ENCODE data around the gene TKFC.
A peak's percentile ranks its signal among the peaks of the same experiment; 100 is the strongest.

Gene TKFC

GRCh38 chr11:61303725-61304124 lies 29.3 kb upstream of the TKFC start:
- H3K4me1 Mint-ChIP-seq (ENCODE audit: low read depth): peaks cover 15% of the 10 kb centered on the region
- H3K9me3 Mint-ChIP-seq: no peaks in the 10 kb centered on the region
- no peaks in the 10 kb centered on the region for H3K36me3 Mint-ChIP-seq (ENCODE audit: low read depth)
- no peaks in the 10 kb centered on the region for H3K27me3 Mint-ChIP-seq
- DNase-seq: no peak
- H3K4me3 Mint-ChIP-seq: no peak overlapping the region
- H3K27ac Mint-ChIP-seq: no peak overlapping the region

DNA sequence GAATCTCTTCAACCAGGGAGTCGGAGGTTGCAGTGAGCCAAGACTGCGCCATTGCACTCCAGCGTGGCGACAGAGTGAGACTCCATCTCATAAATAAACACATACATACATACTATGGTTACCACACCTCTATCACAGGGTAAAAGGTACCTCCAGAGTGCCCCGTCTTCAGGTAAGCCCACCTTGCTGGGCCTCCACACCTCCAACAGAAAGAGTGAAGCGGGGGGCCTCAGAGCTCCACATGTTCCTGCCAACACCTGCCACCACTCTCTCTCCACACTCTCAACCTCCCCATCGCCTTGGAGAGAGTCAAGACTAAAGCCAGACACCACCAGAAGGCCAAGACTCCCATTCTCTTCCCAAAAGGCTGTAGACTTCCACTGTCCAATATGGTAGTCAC lies 27.6 kb upstream of the TKFC start:
- no peaks in the 10 kb centered on the region for H3K36me3 Mint-ChIP-seq (ENCODE audit: low read depth)
- no peaks in the 10 kb centered on the region for H3K27me3 Mint-ChIP-seq
- no peak for DNase-seq
- H3K4me1 Mint-ChIP-seq (ENCODE audit: low read depth): peaks cover 9% of the 10 kb centered on the region
- H3K4me3 Mint-ChIP-seq: no peak overlapping the region
- no peak overlapping the region for H3K27ac Mint-ChIP-seq
- no peaks in the 10 kb centered on the region for H3K9me3 Mint-ChIP-seq

- no peak for DNase-seq
- Mint-ChIP-seq H3K4me3 (no peak overlapping the region), H3K9me3 (no peaks in the 10 kb centered on the region), H3K27me3 (no peaks in the 10 kb centered on the region), H3K27ac (no peak overlapping the region), H3K4me1 (ENCODE audit: low read depth) (peaks cover 7% of the 10 kb centered on the region), H3K36me3 (ENCODE audit: low read depth) (no peaks in the 10 kb centered on the region)
These were observed 26.8 kb upstream of the TKFC start for GRCh38 chr11:61306221-61306620.

- no peak for DNase-seq
- H3K9me3 Mint-ChIP-seq: no peaks in the 10 kb centered on the region
- no peaks in the 10 kb centered on the region for H3K27me3 Mint-ChIP-seq
- peaks cover 7% of the 10 kb centered on the region for H3K4me1 Mint-ChIP-seq (ENCODE audit: low read depth)
- no peaks in the 10 kb centered on the region for H3K36me3 Mint-ChIP-seq (ENCODE audit: low read depth)
- H3K27ac Mint-ChIP-seq: no peak overlapping the region
- no peak overlapping the region for H3K4me3 Mint-ChIP-seq
These were observed 25.7 kb upstream of the TKFC start for GRCh38 chr11:61307354-61307753.

DNA sequence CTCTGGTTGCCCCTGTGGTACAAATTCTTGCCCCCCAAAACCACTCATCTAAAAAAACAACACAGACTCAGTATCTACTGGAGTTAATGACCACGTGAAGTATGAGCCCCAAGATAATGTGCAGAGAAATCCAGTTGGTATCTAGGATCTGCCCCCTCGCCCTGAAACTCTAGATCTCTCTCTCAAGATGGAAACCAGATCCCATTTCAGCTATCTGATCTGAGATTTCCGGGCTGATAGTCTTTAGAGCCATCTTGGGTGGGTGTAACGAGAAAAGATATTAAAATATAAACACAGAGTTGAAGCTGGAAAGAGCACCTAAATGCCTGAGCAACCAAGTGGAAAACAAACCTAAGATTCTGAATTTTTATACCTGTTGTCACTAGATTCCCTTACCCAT lies 23.9 kb upstream of the TKFC start:
- H3K36me3 Mint-ChIP-seq (ENCODE audit: low read depth): no peaks in the 10 kb centered on the region
- DNase-seq: no peak
- H3K4me3 Mint-ChIP-seq: no peak overlapping the region
- H3K9me3 Mint-ChIP-seq: no peaks in the 10 kb centered on the region
- no peaks in the 10 kb centered on the region for H3K27me3 Mint-ChIP-seq
- peaks cover 7% of the 10 kb centered on the region for H3K4me1 Mint-ChIP-seq (ENCODE audit: low read depth)
- H3K27ac Mint-ChIP-seq: no peak overlapping the region

GRCh38 chr11:61309739-61310138 lies 23.3 kb upstream of the TKFC start:
- no peaks in the 10 kb centered on the region for H3K36me3 Mint-ChIP-seq (ENCODE audit: low read depth)
- no peak for DNase-seq
- no peak overlapping the region for H3K4me3 Mint-ChIP-seq
- H3K27ac Mint-ChIP-seq: no peak overlapping the region
- no peaks in the 10 kb centered on the region for H3K27me3 Mint-ChIP-seq
- H3K9me3 Mint-ChIP-seq: no peaks in the 10 kb centered on the region
- H3K4me1 Mint-ChIP-seq (ENCODE audit: low read depth): peaks cover 7% of the 10 kb centered on the region

- Mint-ChIP-seq H3K36me3 (ENCODE audit: low read depth) (peaks cover 6% of the 10 kb centered on the region), H3K27me3 (no peaks in the 10 kb centered on the region), H3K4me3 (no peak overlapping the region), H3K9me3 (no peaks in the 10 kb centered on the region), H3K27ac (no peak overlapping the region), H3K4me1 (ENCODE audit: low read depth) (peaks cover 7% of the 10 kb centered on the region)
- no peak for DNase-seq
These were observed 22.3 kb upstream of the TKFC start for GRCh38 chr11:61310749-61311148.

- no peak for DNase-seq
- Mint-ChIP-seq H3K9me3 (no peaks in the 10 kb centered on the region), H3K4me3 (no peak overlapping the region), H3K4me1 (ENCODE audit: low read depth) (peaks cover 3% of the 10 kb centered on the region), H3K27me3 (no peaks in the 10 kb centered on the region), H3K27ac (peak overlapping the region; percentile 2), H3K36me3 (ENCODE audit: low read depth) (peaks cover 42% of the 10 kb centered on the region)
These were observed 17.8 kb upstream of the TKFC start for GRCh38 chr11:61315260-61315659.

GRCh38 chr11:61325649-61326414 lies 7.2 kb upstream of the TKFC start:
- H3K27me3 Mint-ChIP-seq: no peaks in the 10 kb centered on the region
- peak overlapping the region; percentile 60 for H3K27ac Mint-ChIP-seq
- no peak for DNase-seq
- H3K9me3 Mint-ChIP-seq: no peaks in the 10 kb centered on the region
- peaks cover 98% of the 10 kb centered on the region for H3K36me3 Mint-ChIP-seq (ENCODE audit: low read depth)
- H3K4me1 Mint-ChIP-seq (ENCODE audit: low read depth): peaks cover 33% of the 10 kb centered on the region
- H3K4me3 Mint-ChIP-seq: no peak overlapping the region

- Mint-ChIP-seq H3K9me3 (no peaks in the 10 kb centered on the region), H3K27me3 (no peaks in the 10 kb centered on the region), H3K36me3 (ENCODE audit: low read depth) (peaks cover 98% of the 10 kb centered on the region), H3K4me3 (no peak overlapping the region), H3K4me1 (ENCODE audit: low read depth) (peaks cover 46% of the 10 kb centered on the region), H3K27ac (no peak overlapping the region)
- DNase-seq: no peak
These were observed 5.4 kb upstream of the TKFC start for GRCh38 chr11:61327669-61328071.

- no peaks in the 10 kb centered on the region for H3K27me3 Mint-ChIP-seq
- H3K27ac Mint-ChIP-seq: no peak overlapping the region
- H3K9me3 Mint-ChIP-seq: no peaks in the 10 kb centered on the region
- peaks cover 97% of the 10 kb centered on the region for H3K36me3 Mint-ChIP-seq (ENCODE audit: low read depth)
- no peak for DNase-seq
- H3K4me3 Mint-ChIP-seq: no peak overlapping the region
- H3K4me1 Mint-ChIP-seq (ENCODE audit: low read depth): peaks cover 49% of the 10 kb centered on the region
These were observed 4.7 kb upstream of the TKFC start for GRCh38 chr11:61328351-61328750.

DNA sequence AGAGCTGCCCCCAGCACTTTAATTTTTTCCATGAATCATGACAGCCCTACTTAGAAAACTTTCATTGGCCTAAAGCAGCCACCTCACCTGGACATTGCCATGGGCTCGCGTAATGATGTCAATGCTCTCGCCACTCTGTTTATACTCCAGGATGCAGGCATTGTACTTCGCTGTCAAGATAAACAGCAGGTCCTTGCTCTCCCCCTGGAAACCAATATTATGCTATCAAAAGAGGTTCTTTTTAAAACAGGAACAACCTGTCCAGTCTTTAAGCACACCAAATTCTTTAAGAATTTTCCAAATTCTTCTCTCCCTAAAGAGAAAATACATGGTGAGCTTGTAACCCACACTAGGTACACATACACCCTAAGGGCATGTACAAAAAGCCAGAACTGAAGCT lies 3.2 kb upstream of the TKFC start:
- Mint-ChIP-seq H3K36me3 (ENCODE audit: low read depth) (peaks cover 85% of the 10 kb centered on the region), H3K27me3 (no peaks in the 10 kb centered on the region), H3K4me3 (no peak overlapping the region), H3K27ac (peak overlapping the region; percentile 98), H3K9me3 (no peaks in the 10 kb centered on the region), H3K4me1 (ENCODE audit: low read depth) (peaks cover 62% of the 10 kb centered on the region)
- DNase-seq: no peak

DNA sequence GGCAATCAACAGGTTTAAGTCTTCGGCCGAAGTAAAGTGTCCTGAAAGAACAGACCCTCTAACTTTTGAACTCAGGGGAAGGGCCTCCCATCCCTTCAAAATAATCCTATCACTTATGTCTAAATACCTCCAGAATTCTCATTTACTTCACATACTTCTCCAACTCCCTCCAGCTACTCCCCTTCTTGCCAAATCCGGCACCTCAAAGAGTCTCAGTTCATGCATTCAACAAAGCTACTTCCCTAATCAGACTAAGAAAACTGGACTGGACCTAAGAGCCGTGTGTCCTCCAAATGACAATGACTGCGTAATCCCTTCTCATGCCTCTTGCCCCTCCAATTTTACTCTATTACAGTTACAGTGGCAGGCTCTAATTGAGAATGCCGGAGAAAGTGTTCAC lies 1.4 kb upstream of the TKFC start:
- Mint-ChIP-seq H3K9me3 (no peaks in the 10 kb centered on the region), H3K36me3 (ENCODE audit: low read depth) (peaks cover 67% of the 10 kb centered on the region), H3K27ac (peak overlapping the region; percentile 98), H3K27me3 (no peaks in the 10 kb centered on the region), H3K4me3 (peak overlapping the region; percentile 91), H3K4me1 (ENCODE audit: low read depth) (peaks cover 72% of the 10 kb centered on the region)
- no peak for DNase-seq

GRCh38 chr11:61332281-61332796 lies 689 bp upstream of the TKFC start:
- H3K4me3 Mint-ChIP-seq: peak overlapping the region; percentile 91
- DNase-seq: no peak

GRCh38 chr11:61333550-61334433 lies 764 bp downstream of the TKFC start:
- Mint-ChIP-seq H3K4me1 (ENCODE audit: low read depth) (peaks cover 65% of the 10 kb centered on the region), H3K9me3 (no peaks in the 10 kb centered on the region), H3K27me3 (no peaks in the 10 kb centered on the region), H3K4me3 (peak overlapping the region; percentile 91), H3K27ac (peak overlapping the region; percentile 98), H3K36me3 (ENCODE audit: low read depth) (peaks cover 56% of the 10 kb centered on the region)
- no peak for DNase-seq

More at GRCh38 chr11:61332281-61332796, 689 bp upstream of the TKFC start:
- Mint-ChIP-seq H3K36me3 (ENCODE audit: low read depth) (peaks cover 61% of the 10 kb centered on the region), H3K9me3 (no peaks in the 10 kb centered on the region), H3K27me3 (no peaks in the 10 kb centered on the region), H3K4me1 (ENCODE audit: low read depth) (peaks cover 76% of the 10 kb centered on the region), H3K27ac (peak overlapping the region; percentile 98)
